Activated T-helper 1 cell treated with Interleukin-2 at 50 U/mL for 16 hours (primary cell): ENCODE results near the gene CALHM1.
A peak's percentile ranks its signal among the peaks of the same experiment; 100 is the strongest.
"Not testable (repeated sequence)": the region's sequence is repeated elsewhere in the genome, so short reads cannot be mapped to it uniquely, and the experiment has no call there.

Experiments
- DNase-seq: peaks from one replicate; pipeline ENCODE4 v3.0.0-alpha.2; 2020; ENCODE audit warnings: low read depth

The CALHM1 gene

GRCh38 chr10:103486635-103487409 is 28.1 kb upstream of the CALHM1 start:
- DNase-seq = not testable (repeated sequence)

GRCh38 chr10:103481974-103482531 is 23.4 kb upstream of the CALHM1 start:
- DNase-seq = no peak

- no peak for DNase-seq
Measured at GRCh38 chr10:103480521-103480920, 21.8 kb upstream of the CALHM1 start.

- no peak for DNase-seq
Measured at GRCh38 chr10:103479135-103479534, 20.4 kb upstream of the CALHM1 start, which contains the start of gene CALHM3. CALHM3 (minus strand) TSS chr10:103479240; CDS start chr10:103479032, 208 bp downstream.

GRCh38 chr10:103478671-103479070 is 20.0 kb upstream of the CALHM1 start:
- no peak for DNase-seq

GRCh38 chr10:103476046-103476768 is 17.5 kb upstream of the CALHM1 start:
- no peak for DNase-seq

- DNase-seq = no peak
Measured at GRCh38 chr10:103475437-103475836, 16.7 kb upstream of the CALHM1 start.

GRCh38 chr10:103474077-103474476 is 15.4 kb upstream of the CALHM1 start:
- no peak for DNase-seq

GRCh38 chr10:103473261-103473671 is 14.6 kb upstream of the CALHM1 start:
- DNase-seq = no peak

- DNase-seq = no peak
Measured at GRCh38 chr10:103472005-103472404, 13.3 kb upstream of the CALHM1 start.

- peak; percentile 68 for DNase-seq
Measured at GRCh38 chr10:103470761-103471653, 12.3 kb upstream of the CALHM1 start.

GRCh38 chr10:103469201-103469600 is 10.5 kb upstream of the CALHM1 start:
- no peak for DNase-seq

- no peak for DNase-seq
Measured at GRCh38 chr10:103467406-103467805, 8.7 kb upstream of the CALHM1 start.

- DNase-seq = no peak
Measured at GRCh38 chr10:103466734-103467133, 8.0 kb upstream of the CALHM1 start.

GRCh38 chr10:103465411-103466179 is 6.9 kb upstream of the CALHM1 start:
- DNase-seq = no peak

- no peak for DNase-seq
Measured at GRCh38 chr10:103463499-103463898, 4.8 kb upstream of the CALHM1 start.

- no peak for DNase-seq
Measured at GRCh38 chr10:103459615-103460014, 915 bp upstream of the CALHM1 start.

GRCh38 chr10:103457896-103458583 is 660 bp downstream of the CALHM1 start:
- DNase-seq = no peak

GRCh38 chr10:103457176-103457712 is 1.5 kb downstream of the CALHM1 start:
- no peak for DNase-seq

- no peak for DNase-seq
Measured at GRCh38 chr10:103456074-103456660, 2.5 kb downstream of the CALHM1 start.
